Jurkat, Clone E6-1 (cell line): Measurements from ENCODE around the gene EIF3J. TPM values are rescaled to one million over a fixed set of nuclear protein-coding genes. Genes with fewer than 3 reads are reported as not detected.
"Not testable (repeated sequence)": the region's sequence is repeated elsewhere in the genome, so short reads cannot be mapped to it uniquely, and the experiment has no call there.

ENCODE experiments used
- DNase-seq: peaks from one replicate; pipeline ENCODE4 v3.0.0-alpha.2; 2011; ENCODE audit warnings: low read depth, low spot score
- H3K4me3 ChIP-seq: 2 replicates; pipeline ENCODE4 v1.5.1; 2011; ENCODE audit warnings: mild to moderate bottlenecking, low read length, control low read depth, moderate library complexity
- polyA plus RNA-seq: library from polyadenylated mRNA; unstranded; fragments of >200 nt; gene quantifications from one replicate; pipeline ENCODE4 v1.2.1, GENCODE V29; 2012; ENCODE audit warnings: missing spikeins; ENCODE audit not compliant: insufficient read length, insufficient read depth

Gene EIF3J
- polyA plus RNA-seq: 127 TPM

DNA sequence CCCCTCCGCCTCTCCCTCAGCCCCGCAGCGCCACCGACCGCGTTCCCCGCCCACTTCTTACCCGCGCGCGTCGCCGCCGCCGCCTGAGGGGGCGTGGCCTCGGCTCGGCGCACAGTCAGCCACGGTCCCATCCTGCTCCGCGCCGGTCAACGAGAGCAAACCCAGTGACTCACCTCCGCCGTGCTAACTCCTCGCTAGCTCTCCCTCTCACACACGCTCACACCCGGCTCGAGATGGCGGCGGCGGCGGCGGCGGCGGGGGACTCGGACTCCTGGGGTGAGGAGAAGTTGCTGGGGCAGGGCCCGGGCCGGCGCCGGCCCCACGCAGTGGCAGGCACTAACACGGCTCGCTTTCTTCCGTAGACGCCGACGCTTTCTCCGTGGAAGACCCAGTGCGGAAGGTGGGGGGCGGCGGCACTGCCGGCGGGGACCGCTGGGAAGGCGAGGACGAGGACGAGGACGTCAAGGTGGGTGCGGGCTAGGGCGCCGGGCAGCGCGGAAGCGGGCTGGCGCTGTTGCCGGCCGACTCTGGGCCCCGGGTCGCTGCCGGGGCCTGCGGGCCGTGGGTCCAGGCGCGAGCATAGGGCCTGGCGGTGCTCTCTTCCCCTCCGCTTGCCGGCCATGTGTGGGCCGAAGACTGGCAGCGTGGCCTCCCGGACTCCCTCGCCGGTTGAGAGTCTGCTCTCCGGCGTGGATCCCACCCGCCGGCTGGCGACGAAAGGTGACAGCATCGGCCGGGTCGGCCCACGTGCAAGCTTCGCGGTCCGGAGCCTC lies at the start of gene EIF3J:
EIF3J (plus strand) TSS at position 186 of the 773 bp plus-strand sequence; CDS start at position 234, 48 bp downstream.
- DNase-seq: peak; percentile 92
- H3K4me3 ChIP-seq: peak within 1 kb of the TSS; percentile 83

- no peak for DNase-seq
- H3K4me3 ChIP-seq: no peak overlapping the region
These were observed 47.5 kb upstream of the EIF3J start for GRCh38 chr15:44489464-44489863.

- no peak overlapping the region for H3K4me3 ChIP-seq
- DNase-seq: no peak
These were observed 46.3 kb upstream of the EIF3J start for GRCh38 chr15:44490622-44491021.

DNA sequence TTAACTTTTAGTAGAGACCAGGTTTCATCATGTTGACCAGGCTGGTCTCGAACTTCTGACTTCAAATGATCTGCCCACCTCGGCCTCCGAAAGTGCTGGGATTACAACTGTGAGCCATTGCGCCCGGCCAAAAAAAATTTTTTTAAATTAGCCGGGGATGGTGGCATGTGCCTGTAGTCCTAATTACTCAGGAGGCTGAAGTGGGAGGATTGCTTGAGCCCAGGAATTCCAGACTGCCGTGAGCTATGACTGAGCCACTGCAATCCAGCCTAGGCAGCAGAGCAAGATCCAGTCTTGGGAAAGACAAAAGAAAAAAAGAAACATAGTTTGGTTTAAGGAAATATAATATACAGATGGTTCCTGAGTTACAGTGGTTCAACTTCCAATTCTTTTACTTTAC lies 44.9 kb upstream of the EIF3J start:
- H3K4me3 ChIP-seq: no peak overlapping the region
- DNase-seq: no peak

GRCh38 chr15:44492672-44493071 lies 44.3 kb upstream of the EIF3J start:
- DNase-seq: no peak
- no peak overlapping the region for H3K4me3 ChIP-seq

DNA sequence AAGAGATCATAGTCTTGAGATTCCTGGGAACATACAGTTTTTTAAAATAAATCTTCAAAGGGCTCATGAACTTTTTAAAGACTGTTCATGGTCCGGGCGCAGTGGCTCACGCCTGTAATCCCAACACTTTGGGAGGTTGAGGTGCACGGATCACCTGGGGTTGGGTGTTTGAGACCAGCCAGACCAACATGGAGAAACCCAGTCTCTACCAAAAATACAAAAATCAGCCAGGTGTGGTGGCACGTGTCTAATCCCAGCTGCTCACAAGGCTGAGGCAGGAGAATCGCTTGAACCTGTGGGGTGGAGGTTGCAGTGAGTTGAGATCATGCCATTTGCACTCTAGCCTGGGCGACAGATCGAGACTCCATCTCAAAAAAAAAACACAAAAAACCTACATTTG lies 41.4 kb upstream of the EIF3J start:
- DNase-seq: no peak

DNA sequence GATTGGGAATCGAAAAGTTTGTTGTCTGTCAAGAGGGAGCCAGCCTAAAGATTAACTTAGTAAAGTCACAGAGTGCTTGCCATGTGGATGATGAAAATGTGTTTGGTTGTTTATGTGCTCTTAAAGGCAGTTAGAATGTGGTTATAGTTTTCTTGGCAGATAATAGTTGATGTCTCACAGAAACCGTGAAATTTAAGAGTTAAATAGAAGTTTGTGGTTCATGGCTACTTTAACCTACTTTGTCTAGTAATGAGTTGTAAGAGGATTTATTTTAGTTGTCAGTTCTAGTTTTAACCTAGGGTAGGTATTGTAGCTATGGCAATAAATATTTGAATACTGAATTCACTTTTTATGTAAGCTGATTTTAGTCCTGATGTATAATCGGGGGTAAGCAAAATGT lies 36.4 kb upstream of the EIF3J start:
- no peak for DNase-seq
- no peak overlapping the region for H3K4me3 ChIP-seq

More for the DNA sequence above, 41.4 kb upstream of the EIF3J start:
- H3K4me3 ChIP-seq: no peak overlapping the region

GRCh38 chr15:44501768-44502366 lies 35.1 kb upstream of the EIF3J start:
- DNase-seq: peak; percentile 23
- no peak overlapping the region for H3K4me3 ChIP-seq

- DNase-seq: no peak
- H3K4me3 ChIP-seq: no peak overlapping the region
These were observed 20.5 kb upstream of the EIF3J start for GRCh38 chr15:44516436-44516835.

- DNase-seq: no peak
- no peak overlapping the region for H3K4me3 ChIP-seq
These were observed 17.4 kb upstream of the EIF3J start for GRCh38 chr15:44519537-44519936.

DNA sequence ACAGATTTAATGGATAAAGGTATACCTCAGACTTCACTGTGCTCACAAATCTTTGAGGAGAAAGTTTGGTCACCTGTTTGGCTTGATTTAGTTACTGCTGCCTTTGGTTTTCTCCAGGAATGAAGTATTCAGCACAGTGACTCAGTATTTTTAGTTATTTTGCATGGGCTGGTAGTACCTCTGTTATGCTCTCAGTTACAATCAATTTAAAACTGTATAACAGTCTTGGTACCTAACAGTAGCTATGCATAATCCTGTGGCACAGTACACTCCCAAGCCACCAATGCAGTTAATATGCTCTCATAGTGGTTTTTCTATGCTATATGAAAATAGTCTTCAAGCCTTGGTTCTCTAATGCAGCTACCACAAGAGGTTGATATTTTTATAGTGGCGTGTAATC lies 11.9 kb upstream of the EIF3J start:
- H3K4me3 ChIP-seq: no peak overlapping the region
- no peak for DNase-seq

DNA sequence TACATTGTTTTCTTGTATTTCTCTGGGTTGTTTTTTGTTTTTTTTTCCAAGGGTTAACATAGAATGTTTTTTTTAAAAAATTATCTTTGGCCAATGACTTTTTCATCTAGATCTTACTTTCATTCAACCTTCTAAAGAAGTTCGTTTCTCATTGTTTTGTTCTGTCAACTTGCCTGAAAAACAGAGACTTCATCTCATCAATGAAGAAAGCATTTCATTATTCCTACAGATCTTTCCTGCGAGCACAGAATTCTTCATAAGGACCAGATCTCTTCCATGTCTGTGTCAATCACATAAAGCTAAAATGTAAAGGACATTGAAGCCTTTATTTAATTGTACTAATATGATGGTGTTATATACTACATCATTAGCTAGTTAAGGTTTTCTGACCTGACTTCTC lies 9.7 kb upstream of the EIF3J start:
- H3K4me3 ChIP-seq: no peak overlapping the region
- no peak for DNase-seq

- DNase-seq: no peak
- no peak overlapping the region for H3K4me3 ChIP-seq
These were observed 6.9 kb upstream of the EIF3J start for GRCh38 chr15:44529864-44530604.

GRCh38 chr15:44530653-44531052 lies 6.3 kb upstream of the EIF3J start:
- no peak for DNase-seq

GRCh38 chr15:44532275-44532674 lies 4.7 kb upstream of the EIF3J start:
- not testable (repeated sequence) for DNase-seq, H3K4me3 ChIP-seq

More at GRCh38 chr15:44530653-44531052, 6.3 kb upstream of the EIF3J start:
- no peak overlapping the region for H3K4me3 ChIP-seq

DNA sequence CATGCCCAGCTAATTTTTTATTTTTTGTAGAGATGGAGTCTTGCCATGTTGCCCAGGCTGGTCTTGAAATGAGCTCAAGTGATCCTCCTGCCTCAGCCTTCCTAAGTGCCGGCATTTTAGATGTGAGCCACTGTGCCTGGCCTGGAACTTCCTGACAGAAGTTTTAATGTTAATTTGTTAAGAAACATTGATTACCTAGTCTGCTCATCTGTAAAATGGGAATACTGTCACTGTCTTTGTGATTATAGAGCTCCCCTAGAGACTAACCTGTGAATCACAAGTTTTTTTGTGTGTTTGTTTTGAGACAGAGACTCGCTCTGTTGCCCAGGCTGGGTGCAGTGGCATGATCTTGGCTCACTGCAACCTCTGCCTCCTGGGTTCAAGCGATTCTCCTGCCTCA lies 4.3 kb upstream of the EIF3J start:
- DNase-seq: no peak
- H3K4me3 ChIP-seq: no peak overlapping the region

- no peak overlapping the region for H3K4me3 ChIP-seq
- no peak for DNase-seq
These were observed 1.9 kb upstream of the EIF3J start for GRCh38 chr15:44535092-44535491.

GRCh38 chr15:44535523-44536301 lies 1.2 kb upstream of the EIF3J start:
- DNase-seq: no peak

GRCh38 chr15:44536302-44536961 lies 515 bp upstream of the EIF3J start:
- DNase-seq: no peak
- H3K4me3 ChIP-seq: peak overlapping the region; percentile 83

More at GRCh38 chr15:44535523-44536301, 1.2 kb upstream of the EIF3J start:
- H3K4me3 ChIP-seq: peak overlapping the region; percentile 83
